Spinal cord (tissue), 10 donors: ENCODE data around the gene FOLR2. TPM values are rescaled to one million over a fixed set of nuclear protein-coding genes. Genes with fewer than 3 reads are reported as not detected.
"Not testable (repeated sequence)": the region's sequence is repeated elsewhere in the genome, so short reads cannot be mapped to it uniquely, and the experiment has no call there.

Experiments used
- DNase-seq, 6 donors: peaks; one replicate each; pipeline versions ENCODE4 v3.0.0 to v3.0.0-alpha.2; 2013 to 2015; ENCODE audit warnings: low spot score in 6 of 6, low read depth in 4 of 6
- H3K27ac ChIP-seq: one replicate; pipeline ENCODE4 v1.5.1; 2013; ENCODE audit warnings: low read depth, low read length, control low read depth
- H3K27me3 ChIP-seq: one replicate; pipeline ENCODE4 v1.6.1; 2013; ENCODE audit warnings: low read length; ENCODE audit not compliant: control insufficient read depth, insufficient read depth
- H3K36me3 ChIP-seq: one replicate; pipeline ENCODE4 v1.6.1; 2013; ENCODE audit warnings: low read length; ENCODE audit not compliant: control insufficient read depth, insufficient read depth
- H3K4me1 ChIP-seq: one replicate; pipeline ENCODE4 v1.6.1; 2013; ENCODE audit warnings: low read length; ENCODE audit not compliant: control insufficient read depth, insufficient read depth
- H3K4me3 ChIP-seq: one replicate; pipeline ENCODE4 v1.5.1; 2013; ENCODE audit warnings: low read depth, low read length, control low read depth
- H3K9me3 ChIP-seq: one replicate; pipeline ENCODE4 v1.6.1; 2013; ENCODE audit warnings: low read length; ENCODE audit not compliant: control insufficient read depth, insufficient read depth
- WGBS: methylation state at CpG from one replicate; pipeline ENCODE4 v1.1.5; 2013; ENCODE audit warnings: missing lambda C conversion rate; ENCODE audit not compliant: insufficient coverage; 5-methylcytosine and 5-hydroxymethylcytosine counted together
- polyA plus RNA-seq, 2 donors: library from polyadenylated mRNA; unstranded; fragments of 120-200 nt; gene quantifications; one replicate each; pipeline ENCODE4 v1.2.1, GENCODE V29; 2013; ENCODE audit not compliant: insufficient read length in 2 of 2
- total RNA-seq, 2 donors: library from RNA; depleted of rRNA in 1 of 2; stranded (reverse); fragments of 120-200 nt in 1 of 2; fragments of >200 nt in 1 of 2; gene quantifications; one replicate each; pipeline versions ENCODE4 v1.2.3 to v1.2.4, GENCODE V29; 2013 to 2014
- donor health status: healthy.

The FOLR2 gene
- total and polyA plus RNA-seq, 4 donors, result 14.1 to 34.1 (median 19.1) TPM

DNA sequence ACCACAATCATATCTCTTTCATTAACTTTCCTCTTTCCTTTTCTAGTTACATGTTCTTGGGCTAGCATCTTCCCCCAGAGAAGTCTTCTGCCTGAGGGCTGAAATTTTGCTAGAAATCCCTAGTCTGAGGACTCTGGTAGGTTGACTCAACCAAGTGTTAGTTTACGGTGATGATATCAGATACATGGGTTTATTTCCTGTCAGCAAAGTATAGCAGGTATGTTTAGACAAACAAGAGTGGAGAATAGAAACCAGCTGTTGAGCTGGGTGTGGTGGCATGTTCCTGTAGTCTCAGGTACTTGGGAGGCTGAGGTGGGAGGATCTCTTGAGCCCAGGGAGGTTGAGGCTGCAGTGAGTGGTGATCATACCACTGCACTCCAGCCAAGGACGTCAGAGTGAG, 13.4 kb upstream of the FOLR2 start:
- no peak overlapping the region for H3K4me3 ChIP-seq
- H3K36me3 ChIP-seq, result no peaks in the 10 kb centered on the region
- H3K4me1 ChIP-seq, result no peaks in the 10 kb centered on the region
- DNase-seq, result no peak
- H3K27ac ChIP-seq, result no peak overlapping the region
- H3K9me3 ChIP-seq, result no peaks in the 10 kb centered on the region
- 86% methylated on average over 1 of the region's 2 CpGs for WGBS
- H3K27me3 ChIP-seq, result no peaks in the 10 kb centered on the region

DNA sequence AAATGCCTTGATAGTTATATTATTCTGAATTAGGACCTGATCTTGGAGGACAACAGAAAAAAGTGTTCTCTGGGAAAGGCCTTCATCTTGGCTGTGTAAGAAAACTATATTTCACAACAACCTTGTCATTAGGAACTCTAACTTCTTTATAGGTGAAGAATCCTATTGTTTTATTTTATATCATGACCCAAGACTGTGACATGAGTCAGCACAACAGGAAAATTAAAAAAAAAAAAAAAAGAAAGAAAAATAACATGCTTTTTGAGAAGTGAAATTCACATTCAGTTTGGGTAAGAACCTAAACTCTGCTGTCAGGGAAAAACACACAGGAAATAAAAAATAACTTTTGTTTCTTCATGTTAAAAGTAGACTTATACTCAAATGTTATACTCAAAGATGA, 11.7 kb upstream of the FOLR2 start:
- H3K4me3 ChIP-seq, result no peak overlapping the region
- no peaks in the 10 kb centered on the region for H3K4me1 ChIP-seq
- no peaks in the 10 kb centered on the region for H3K36me3 ChIP-seq
- peaks cover 5% of the 10 kb centered on the region for H3K9me3 ChIP-seq
- DNase-seq, result no peak
- no peak overlapping the region for H3K27ac ChIP-seq
- no peaks in the 10 kb centered on the region for H3K27me3 ChIP-seq

DNA sequence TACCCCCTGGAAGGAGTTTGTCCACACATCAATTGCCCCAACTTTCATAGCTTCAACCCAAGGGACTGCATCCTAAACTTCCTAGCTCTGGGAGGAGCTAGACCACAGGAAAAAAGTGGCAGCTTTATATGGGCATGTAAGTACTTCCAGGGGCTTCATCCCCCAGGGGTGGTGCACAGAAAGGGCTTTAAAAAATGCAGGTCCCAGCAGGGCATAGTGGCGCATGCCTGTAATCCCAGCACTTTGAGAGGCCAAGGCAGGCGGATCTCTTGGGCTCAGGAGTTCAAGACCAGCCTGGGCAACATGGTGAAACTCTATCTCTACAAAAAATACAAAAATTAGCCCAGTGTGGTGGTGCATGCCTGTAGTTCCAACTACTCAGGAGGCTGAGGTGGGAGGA, 9.8 kb upstream of the FOLR2 start:
- H3K9me3 ChIP-seq, H3K4me1 ChIP-seq, H3K4me3 ChIP-seq, H3K27ac ChIP-seq, H3K27me3 ChIP-seq, DNase-seq, H3K36me3 ChIP-seq: not testable (repeated sequence)
- WGBS, result 80% methylated on average over 2 of the region's 2 CpGs

DNA sequence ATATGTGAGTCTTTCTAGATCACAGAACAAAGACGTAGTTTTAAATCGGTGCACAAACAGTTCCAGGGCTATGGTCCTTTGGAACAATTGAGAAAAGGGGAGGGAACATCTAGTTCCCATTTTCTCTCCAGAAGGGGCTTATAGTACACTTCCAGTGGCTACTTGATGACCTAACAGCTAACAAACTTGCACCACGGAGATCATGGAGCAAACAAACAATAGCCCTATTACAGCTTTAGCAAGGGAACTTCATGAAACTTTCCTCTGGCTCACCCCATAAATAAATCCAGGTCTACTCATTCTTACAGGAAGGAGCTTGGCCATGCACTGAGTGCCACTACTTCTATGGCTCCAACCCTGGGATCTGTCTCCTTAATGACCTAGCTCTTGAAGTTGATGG, 8.3 kb upstream of the FOLR2 start:
- Histone ChIP-seq H3K36me3 (no peaks in the 10 kb centered on the region), H3K9me3 (peaks cover 5% of the 10 kb centered on the region), H3K27ac (no peak overlapping the region), H3K4me3 (no peak overlapping the region), H3K27me3 (no peaks in the 10 kb centered on the region), H3K4me1 (no peaks in the 10 kb centered on the region)
- 69% methylated on average over 1 of the region's 3 CpGs for WGBS
- no peak for DNase-seq

DNA sequence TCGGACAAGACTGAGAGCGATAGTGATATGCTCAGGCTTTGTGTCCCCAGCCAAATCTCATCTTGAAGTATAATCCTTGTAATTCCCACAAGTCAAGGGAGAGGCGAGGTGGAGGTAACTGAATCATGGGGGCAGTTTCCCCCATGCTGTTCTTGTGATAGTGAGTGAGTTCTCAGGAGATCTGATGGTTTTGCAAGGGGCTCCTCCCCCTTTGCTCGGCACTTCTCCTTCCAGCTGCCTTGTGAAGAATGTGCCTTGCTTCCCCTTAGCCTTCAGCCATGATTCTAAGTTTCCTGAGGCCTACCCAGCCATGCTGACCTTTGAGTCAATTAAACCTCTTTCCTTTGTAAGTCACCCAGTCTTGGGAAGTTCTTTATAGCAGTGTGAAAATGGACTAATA, 7.5 kb upstream of the FOLR2 start:
- WGBS, result 43% methylated on average over 1 of the region's 4 CpGs
- Histone ChIP-seq H3K27ac (no peak overlapping the region), H3K27me3 (no peaks in the 10 kb centered on the region), H3K36me3 (no peaks in the 10 kb centered on the region), H3K4me1 (no peaks in the 10 kb centered on the region), H3K4me3 (no peak overlapping the region), H3K9me3 (peaks cover 5% of the 10 kb centered on the region)
- no peak for DNase-seq

- peaks cover 9% of the 10 kb centered on the region for H3K4me1 ChIP-seq
- WGBS, result 40% methylated on average over 2 of the region's 2 CpGs
- no peaks in the 10 kb centered on the region for H3K36me3 ChIP-seq
- DNase-seq, result no peak
- no peaks in the 10 kb centered on the region for H3K9me3 ChIP-seq
- no peak overlapping the region for H3K27ac ChIP-seq
- H3K27me3 ChIP-seq, result peaks cover 2% of the 10 kb centered on the region
- no peak overlapping the region for H3K4me3 ChIP-seq
Observed at GRCh38 chr11:72217841-72218240, 1.2 kb downstream of the FOLR2 start.

GRCh38 chr11:72218251-72218745, 1.7 kb downstream of the FOLR2 start:
- no peaks in the 10 kb centered on the region for H3K36me3 ChIP-seq
- 91% methylated on average over 2 of the region's 5 CpGs for WGBS
- peaks cover 2% of the 10 kb centered on the region for H3K27me3 ChIP-seq
- no peak overlapping the region for H3K4me3 ChIP-seq
- peaks cover 14% of the 10 kb centered on the region for H3K4me1 ChIP-seq
- H3K9me3 ChIP-seq, result no peaks in the 10 kb centered on the region
- H3K27ac ChIP-seq, result no peak overlapping the region
- no peak for DNase-seq

- DNase-seq, result no peak
- no peak overlapping the region for H3K4me3 ChIP-seq
- WGBS, result 83% methylated on average over 9 of the region's 10 CpGs
Observed at GRCh38 chr11:72220696-72221363, 4.2 kb downstream of the FOLR2 start.

GRCh38 chr11:72221386-72222075, 4.9 kb downstream of the FOLR2 start:
- H3K4me1 ChIP-seq, result peaks cover 37% of the 10 kb centered on the region
- H3K27ac ChIP-seq, result no peak overlapping the region
- H3K27me3 ChIP-seq, result peaks cover 5% of the 10 kb centered on the region
- no peak overlapping the region for H3K4me3 ChIP-seq
- peaks cover 4% of the 10 kb centered on the region for H3K36me3 ChIP-seq
- WGBS, result 62% methylated on average over 7 of the region's 7 CpGs
- DNase-seq, result no peak
- H3K9me3 ChIP-seq, result no peaks in the 10 kb centered on the region

More at GRCh38 chr11:72220696-72221363, 4.2 kb downstream of the FOLR2 start:
- H3K9me3 ChIP-seq, result no peaks in the 10 kb centered on the region
- H3K27ac ChIP-seq, result no peak overlapping the region
- H3K27me3 ChIP-seq, result peaks cover 5% of the 10 kb centered on the region
- H3K36me3 ChIP-seq, result peaks cover 4% of the 10 kb centered on the region
- peaks cover 30% of the 10 kb centered on the region for H3K4me1 ChIP-seq
